ENCODE measurements around the gene PALS1. TPM values are rescaled to one million over a fixed set of nuclear protein-coding genes. Genes with fewer than 3 reads are reported as not detected.
A peak's percentile ranks its signal among the peaks of the same experiment; 100 is the strongest.
"Not testable (repeated sequence)": the region's sequence is repeated elsewhere in the genome, so short reads cannot be mapped to it uniquely, and the experiment has no call there.

The PALS1 gene
- total RNA-seq, 2 donors from 2014 or later, result 16.9 to 20.1 TPM

DNA sequence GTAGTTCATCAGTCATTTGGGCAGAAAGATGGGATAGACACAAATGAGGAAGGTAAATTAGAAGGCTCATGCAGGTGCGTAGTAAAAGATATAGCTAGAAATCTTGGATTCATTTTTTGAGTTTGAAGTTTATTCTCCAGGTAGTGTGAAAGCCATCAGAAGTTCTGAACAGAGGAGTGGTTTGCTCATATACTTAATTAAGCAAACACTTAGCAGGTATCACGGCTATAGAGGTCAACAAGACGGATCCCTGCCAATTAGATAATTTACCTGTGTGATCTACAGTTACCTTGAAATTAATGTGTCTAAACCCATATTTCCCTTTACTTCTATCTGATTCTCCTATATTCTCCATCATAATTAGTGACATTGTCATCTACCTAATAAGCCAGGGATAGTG, 29.7 kb downstream of the PALS1 start:
- Histone ChIP-seq H3K27me3 (replicated peaks; ENCODE audit: insufficient read depth) (no peaks in the 10 kb centered on the region), H3K4me3 (no peak overlapping the region), H3K27ac (no peak overlapping the region), H3K9me3 (no peaks in the 10 kb centered on the region), H3K36me3 (no peaks in the 10 kb centered on the region), H3K4me1 (ENCODE audit: control insufficient read depth in 1 of 2, low read depth in 2 of 2) (peaks cover 17 to 50% of the 10 kb centered on the region in 2 donors)
- DNase-seq (ENCODE audit: low spot score), result no peak
- no peak for TF ChIP-seq CTCF (IDR thresholded peaks at IDR 0.05)
- no peak for ATAC-seq (ENCODE audit: insufficient number of reproducible peaks, low FRiP score, low read depth)

- not testable (repeated sequence) for H3K4me3 ChIP-seq; H3K27me3 ChIP-seq (replicated peaks; ENCODE audit: insufficient read depth); ATAC-seq (ENCODE audit: insufficient number of reproducible peaks, low FRiP score, low read depth); DNase-seq (ENCODE audit: low spot score); H3K36me3 ChIP-seq; H3K9me3 ChIP-seq; H3K27ac ChIP-seq
- peaks cover 16 to 45% of the 10 kb centered on the region in 2 donors for H3K4me1 ChIP-seq (ENCODE audit: control insufficient read depth in 1 of 2, low read depth in 2 of 2)
Observed at GRCh38 chr14:67273281-67273680, 32.0 kb downstream of the PALS1 start.

- Histone ChIP-seq H3K4me3 (no peak overlapping the region), H3K4me1 (ENCODE audit: control insufficient read depth in 1 of 2, low read depth in 2 of 2) (peaks cover 7 to 20% of the 10 kb centered on the region in 2 donors), H3K36me3 (no peaks in the 10 kb centered on the region), H3K27ac (no peak overlapping the region), H3K27me3 (replicated peaks; ENCODE audit: insufficient read depth) (no peaks in the 10 kb centered on the region), H3K9me3 (no peaks in the 10 kb centered on the region)
- ATAC-seq (ENCODE audit: insufficient number of reproducible peaks, low FRiP score, low read depth) (no peak), DNase-seq (ENCODE audit: low spot score) (no peak)
- TF ChIP-seq CTCF (IDR thresholded peaks at IDR 0.05), result no peak
Observed at GRCh38 chr14:67276131-67276530, 34.9 kb downstream of the PALS1 start.

DNA sequence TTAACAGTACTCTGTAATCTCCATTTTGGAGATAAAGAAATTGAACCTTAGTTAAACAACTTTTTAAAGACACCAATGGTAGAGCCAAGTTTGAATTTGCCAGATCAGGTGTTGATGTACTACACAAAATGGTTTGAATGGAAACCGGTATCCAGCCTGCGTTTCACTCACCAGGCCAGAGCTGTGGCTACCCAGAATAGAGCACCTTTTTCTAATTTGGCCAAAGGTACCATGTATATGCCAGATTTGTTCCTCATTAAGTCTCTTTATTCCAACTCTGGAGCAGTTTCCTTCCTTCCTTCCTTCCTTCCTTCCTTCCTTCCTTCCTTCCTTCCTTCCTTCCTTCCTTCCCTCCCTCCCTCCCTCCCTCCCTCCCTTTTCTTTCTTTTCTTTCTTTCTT, 39.3 kb downstream of the PALS1 start:
- H3K9me3 ChIP-seq, result no peaks in the 10 kb centered on the region
- no peaks in the 10 kb centered on the region for H3K27me3 ChIP-seq (replicated peaks; ENCODE audit: insufficient read depth)
- DNase-seq (ENCODE audit: low spot score) (no peak), ATAC-seq (ENCODE audit: insufficient number of reproducible peaks, low FRiP score, low read depth) (no peak)
- no peak for TF ChIP-seq CTCF (IDR thresholded peaks at IDR 0.05)
- H3K27ac ChIP-seq, result no peak overlapping the region
- H3K4me1 ChIP-seq (ENCODE audit: control insufficient read depth in 1 of 2, low read depth in 2 of 2), result peaks cover 7 to 18% of the 10 kb centered on the region in 2 donors
- no peaks in the 10 kb centered on the region for H3K36me3 ChIP-seq
- no peak overlapping the region for H3K4me3 ChIP-seq

DNA sequence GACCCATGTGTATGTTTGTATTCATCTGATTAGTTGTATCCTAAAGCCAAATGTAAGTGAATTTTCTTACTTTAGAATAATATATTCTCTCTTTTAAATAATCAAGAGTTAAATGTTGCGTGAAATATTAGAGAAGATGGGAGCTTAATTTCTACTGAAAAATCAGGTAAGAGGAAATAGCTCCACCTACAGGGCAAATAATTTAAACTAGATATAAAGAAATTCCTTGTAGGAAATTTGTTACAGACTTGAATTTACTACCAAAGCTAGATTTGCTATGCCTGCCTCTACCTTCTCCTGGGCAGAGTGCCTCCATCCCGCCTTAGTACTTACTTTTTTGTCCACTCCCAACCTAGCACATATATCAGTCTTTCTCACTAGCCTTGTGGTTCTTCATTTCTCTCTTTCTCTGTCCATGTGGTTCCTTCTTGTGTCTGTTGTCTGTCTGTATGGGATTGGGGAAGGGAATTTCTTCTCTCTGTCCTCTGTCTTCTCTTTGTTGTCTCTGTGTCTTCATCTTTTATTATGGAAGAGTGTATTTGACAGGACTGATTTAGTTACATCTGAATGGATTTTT, 44.7 kb downstream of the PALS1 start:
- peak; percentile 56 for TF ChIP-seq CTCF (IDR thresholded peaks at IDR 0.05)

More for the DNA sequence above, 44.7 kb downstream of the PALS1 start:
- H3K36me3 ChIP-seq, result no peaks in the 10 kb centered on the region
- no peaks in the 10 kb centered on the region for H3K9me3 ChIP-seq
- no peak overlapping the region for H3K4me3 ChIP-seq
- H3K27me3 ChIP-seq (replicated peaks; ENCODE audit: insufficient read depth), result no peaks in the 10 kb centered on the region
- no peaks in the 10 kb centered on the region for H3K4me1 ChIP-seq (ENCODE audit: control insufficient read depth in 1 of 2, low read depth in 2 of 2)
- no peak overlapping the region for H3K27ac ChIP-seq
- ATAC-seq (ENCODE audit: insufficient number of reproducible peaks, low FRiP score, low read depth) (no peak), DNase-seq (ENCODE audit: low spot score) (no peak)

Other genes starting within 250 kb of the PALS1 start
- under 1 TPM in 1 of 2 donors, not detected in 1; 0.28 TPM for gene GARIN2, start 52.0 kb upstream of the PALS1 start, total RNA-seq
- gene ATP6V1D, start 118.4 kb downstream of the PALS1 start, total RNA-seq, result 10 to 100 TPM; 30.3 to 50.1 TPM
- 100 to 1,000 TPM in 1 of 2 donors, 10 to 100 TPM in 1; 74.9 to 126 TPM for gene EIF2S1, start 118.9 kb downstream of the PALS1 start, total RNA-seq
- gene PLEK2, start 170.7 kb downstream of the PALS1 start, total RNA-seq, result 1 to 10 TPM; 2.0 to 5.9 TPM
- 1 to 10 TPM; 2.1 to 4.1 TPM for gene TMEM229B, start 247.3 kb downstream of the PALS1 start, total RNA-seq

All from thoracic aorta (tissue), 2 donors.